GM10266 (cell line): ENCODE data around the gene ERP44.
"Not testable (repeated sequence)": the region's sequence is repeated elsewhere in the genome, so short reads cannot be mapped to it uniquely, and the experiment has no call there.

ENCODE experiments used
- DNase-seq: peaks from one replicate; pipeline ENCODE4 v3.0.0; 2012; ENCODE audit errors: extremely low spot score
- CTCF ChIP-seq: IDR thresholded peaks from 2 replicates; pipeline ENCODE4 v1.5.1; 2012; ENCODE audit warnings: mild to moderate bottlenecking, low read depth; ENCODE audit not compliant: control insufficient read depth, insufficient read depth; ENCODE audit errors: missing control alignments

Gene ERP44

GRCh38 chr9:100099722-100100042 is 882 bp upstream of the ERP44 start:
- TF ChIP-seq CTCF = no peak
- peak; percentile 19 for DNase-seq

- peak; percentile 24 for DNase-seq
- TF ChIP-seq CTCF = no peak
Observed at GRCh38 chr9:100098046-100098886, 534 bp downstream of the ERP44 start.

- DNase-seq = no peak
- no peak for TF ChIP-seq CTCF
Observed at GRCh38 chr9:100096378-100096916, 2.4 kb downstream of the ERP44 start.

- DNase-seq = not testable (repeated sequence)
Observed at GRCh38 chr9:100094411-100094810, 4.4 kb downstream of the ERP44 start.

- TF ChIP-seq CTCF = no peak
Observed at GRCh38 chr9:100092066-100092465, 6.7 kb downstream of the ERP44 start.

GRCh38 chr9:100091650-100092049 is 7.2 kb downstream of the ERP44 start:
- no peak for DNase-seq
- TF ChIP-seq CTCF = no peak

More at GRCh38 chr9:100092066-100092465, 6.7 kb downstream of the ERP44 start:
- no peak for DNase-seq

- DNase-seq = no peak
Observed at GRCh38 chr9:100090880-100091279, 7.9 kb downstream of the ERP44 start.

More at GRCh38 chr9:100090880-100091279, 7.9 kb downstream of the ERP44 start:
- no peak for TF ChIP-seq CTCF
